HL-60 (cell line): ENCODE measurements around the gene CYCS.
A peak's percentile ranks its signal among the peaks of the same experiment; 100 is the strongest.

Experiments
- DNase-seq, 2 experiments: peaks; one replicate each; pipeline ENCODE4 v3.0.0-alpha.2; 2010 to 2020; ENCODE audit warnings: low read depth in 1 of 2, low spot score in 1 of 2
- H3K27ac ChIP-seq: fragments of 250-450 bp; sonication (Bioruptor Pico); replicated peaks from 2 replicates; pipeline ENCODE4 v1.5.1; 2020; ENCODE audit warnings: mild to moderate bottlenecking, moderate library complexity
- H3K27me3 ChIP-seq: fragments of 250-450 bp; sonication (Bioruptor Pico); 2 replicates; pipeline ENCODE4 v1.5.1; 2021; ENCODE audit warnings: mild to moderate bottlenecking, moderate library complexity; ENCODE audit not compliant: insufficient read depth, poor library complexity, severe bottlenecking
- H3K4me3 ChIP-seq: replicated peaks from 2 replicates; pipeline ENCODE4 v1.5.1; 2011; ENCODE audit warnings: mild to moderate bottlenecking, control low read depth, low read length; ENCODE audit not compliant: insufficient read depth
- CTCF ChIP-seq: IDR thresholded peaks from one replicate; pipeline ENCODE4 v1.5.1; 2011; ENCODE audit warnings: low read length, control low read depth, inconsistent platforms; ENCODE audit not compliant: insufficient read depth
- GABPA ChIP-seq: IDR thresholded peaks from 2 replicates; pipeline ENCODE4 v1.6.1; 2012; ENCODE audit warnings: low read depth
- POLR2AphosphoS5 ChIP-seq: IDR thresholded peaks from 2 replicates; pipeline ENCODE4 v1.6.1; 2012; ENCODE audit warnings: low read depth
- REST ChIP-seq: IDR thresholded peaks from 2 replicates; pipeline ENCODE4 v1.6.1; 2012; ENCODE audit warnings: low read depth; ENCODE audit not compliant: insufficient replicate concordance
- SPI1 ChIP-seq: IDR thresholded peaks from 2 replicates; pipeline ENCODE4 v1.6.1; 2012; ENCODE audit warnings: low read depth, mild to moderate bottlenecking, borderline replicate concordance

Gene CYCS

GRCh38 chr7:25098096-25099046, 26.7 kb downstream of the CYCS start:
- DNase-seq = peak in 1 of 2 experiments; percentile 55
- Histone ChIP-seq H3K4me3 (no peak overlapping the region), H3K27ac (no peak overlapping the region), H3K27me3 (no peaks in the 10 kb centered on the region)
- no peak for TF ChIP-seq POLR2AphosphoS5
- peak; percentile 94 for TF ChIP-seq CTCF
- no peak for TF ChIP-seq REST

- Histone ChIP-seq H3K27ac (no peak overlapping the region), H3K27me3 (no peaks in the 10 kb centered on the region), H3K4me3 (no peak overlapping the region)
- no peak for TF ChIP-seq SPI1
- TF ChIP-seq CTCF = no peak
- no peak for TF ChIP-seq POLR2AphosphoS5
- no peak for TF ChIP-seq GABPA
- TF ChIP-seq REST = no peak
- DNase-seq = no peak
Observed at GRCh38 chr7:25095516-25096345, 29.3 kb downstream of the CYCS start.

GRCh38 chr7:25093268-25093826, 31.7 kb downstream of the CYCS start:
- peak; percentile 51 to 71 for DNase-seq
- no peak for TF ChIP-seq REST
- TF ChIP-seq CTCF = peak; percentile 21
- Histone ChIP-seq H3K27ac (no peak overlapping the region), H3K27me3 (no peaks in the 10 kb centered on the region), H3K4me3 (no peak overlapping the region)
